Common myeloid progenitor, CD34-positive (primary cell): Measurements from ENCODE around the gene CFAP74.
"Not testable (repeated sequence)": the region's sequence is repeated elsewhere in the genome, so short reads cannot be mapped to it uniquely, and the experiment has no call there.

Source experiments
- CTCF ChIA-PET: fragments of 350-600 bp; sonication (Branson Sonifier 250); formaldehyde crosslinking; loops from one replicate; lab custom pipeline; 2021; ENCODE audit warnings: antibody characterized with exemption; lab: Charles Lee
- POLR2A ChIA-PET: fragments of 350-600 bp; sonication (Branson Sonifier 250); formaldehyde crosslinking; loops from one replicate; lab custom pipeline; 2021; ENCODE audit warnings: antibody characterized with exemption; lab: Charles Lee
- DNase-seq, 3 donors: peaks; one replicate each; pipeline versions ENCODE4 v3.0.0 to v3.0.0-alpha.2; 2013
- H3K27ac ChIP-seq, 2 experiments: 1 replicate in 1 of 2; 2 replicates in 1 of 2; pipeline ENCODE4 v1.7.0; 2013; ENCODE audit warnings: inconsistent platforms in 2 of 2, low read length in 2 of 2, mild to moderate bottlenecking in 2 of 2, low read depth in 1 of 2, moderate library complexity in 1 of 2; ENCODE audit not compliant: severe bottlenecking in 2 of 2, insufficient read depth in 1 of 2, poor library complexity in 1 of 2
- H3K27me3 ChIP-seq, 5 experiments: replicated peaks in 2 of 5; 1 replicate in 3 of 5; 2 replicates in 2 of 5; pipeline versions ENCODE4 v1.6.1 to v1.7.0; 2013; ENCODE audit warnings: low read length in 4 of 5, mild to moderate bottlenecking in 2 of 5, moderate library complexity in 2 of 5, inconsistent platforms in 1 of 5; ENCODE audit not compliant: insufficient read depth in 5 of 5, control insufficient read depth in 4 of 5
- H3K36me3 ChIP-seq, 4 experiments: 1 replicate in 2 of 4; 2 replicates in 2 of 4; pipeline versions ENCODE4 v1.6.1 to v1.7.0; 2013; ENCODE audit warnings: low read length in 3 of 4, control low read depth in 1 of 4, mild to moderate bottlenecking in 1 of 4; ENCODE audit not compliant: control insufficient read depth in 4 of 4, insufficient read depth in 4 of 4
- H3K4me1 ChIP-seq, 4 experiments: 1 replicate in 3 of 4; 2 replicates in 1 of 4; pipeline versions ENCODE4 v1.6.1 to v1.7.1; 2013; ENCODE audit warnings: low read length in 3 of 4, mild to moderate bottlenecking in 3 of 4, control low read depth in 1 of 4, inconsistent platforms in 1 of 4, moderate library complexity in 1 of 4; ENCODE audit not compliant: control insufficient read depth in 4 of 4, insufficient read depth in 4 of 4; ENCODE audit errors: control extremely low read depth in 1 of 4
- H3K4me3 ChIP-seq, 7 experiments: 1 replicate in 4 of 7; 2 replicates in 3 of 7; pipeline versions ENCODE4 v1.5.1 to v1.7.0; 2013; ENCODE audit warnings: mild to moderate bottlenecking in 7 of 7, low read length in 6 of 7, moderate library complexity in 6 of 7, inconsistent platforms in 2 of 7, low read depth in 2 of 7, control low read depth in 1 of 7; ENCODE audit not compliant: insufficient read depth in 4 of 7, control insufficient read depth in 1 of 7; ENCODE audit errors: extremely low read depth in 1 of 7
- H3K9me3 ChIP-seq, 5 experiments: 1 replicate in 4 of 5; 2 replicates in 1 of 5; pipeline versions ENCODE4 v1.6.1 to v1.7.1; 2013; ENCODE audit warnings: low read length in 4 of 5, mild to moderate bottlenecking in 2 of 5, inconsistent platforms in 1 of 5, low read depth in 1 of 5, moderate library complexity in 1 of 5; ENCODE audit not compliant: control insufficient read depth in 4 of 5, insufficient read depth in 2 of 5; ENCODE audit errors: control extremely low read depth in 1 of 5
- WGBS: methylation state at CpG from one replicate; pipeline ENCODE4 v1.1.5; 2013; ENCODE audit not compliant: insufficient coverage; 5-methylcytosine and 5-hydroxymethylcytosine counted together

CFAP74 gene

GRCh38 chr1:1981142-1981500 is 22.5 kb downstream of the CFAP74 start:
- ChIA-PET CTCF (no interaction called here), POLR2A (no interaction called here)
- DNase-seq, result no peak
- 99% methylated on average over 20 of the region's 26 CpGs for WGBS
- Histone ChIP-seq H3K27me3 (peaks cover 0 to 4% (median 0%) of the 10 kb centered on the region in 5 experiments), H3K36me3 (no peaks in the 10 kb centered on the region), H3K4me1 (no peaks in the 10 kb centered on the region), H3K9me3 (peaks cover 0 to 9% (median 0%) of the 10 kb centered on the region in 5 experiments), H3K27ac (no peak overlapping the region), H3K4me3 (no peak overlapping the region)

GRCh38 chr1:1980467-1981141 is 23.0 kb downstream of the CFAP74 start:
- ChIA-PET POLR2A (no interaction called here), CTCF (no interaction called here)
- H3K4me1 ChIP-seq, result no peaks in the 10 kb centered on the region
- H3K4me3 ChIP-seq, result no peak overlapping the region
- no peaks in the 10 kb centered on the region for H3K36me3 ChIP-seq
- H3K9me3 ChIP-seq, result peaks cover 0 to 9% (median 0%) of the 10 kb centered on the region in 5 experiments
- DNase-seq, result no peak
- H3K27me3 ChIP-seq, result peaks cover 0 to 4% (median 0%) of the 10 kb centered on the region in 5 experiments
- WGBS, result 93% methylated on average over 41 of the region's 42 CpGs
- no peak overlapping the region for H3K27ac ChIP-seq

GRCh38 chr1:1979482-1980165 is 24.0 kb downstream of the CFAP74 start:
- Histone ChIP-seq H3K27ac (no peak overlapping the region), H3K9me3 (peaks cover 0 to 9% (median 0%) of the 10 kb centered on the region in 5 experiments), H3K4me1 (no peaks in the 10 kb centered on the region), H3K4me3 (no peak overlapping the region), H3K27me3 (peaks cover 0 to 5% (median 0%) of the 10 kb centered on the region in 5 experiments), H3K36me3 (no peaks in the 10 kb centered on the region)
- POLR2A ChIA-PET, result no interaction called here
- WGBS, result 94% methylated on average over 51 of the region's 61 CpGs
- no peak for DNase-seq
- CTCF ChIA-PET, result interaction anchor here (0.8 kb wide), 1 partner anchor 36 kb away, joined by 3 read pairs; no protein-coding TSS in a partner anchor

- H3K4me3 ChIP-seq, H3K4me1 ChIP-seq, H3K9me3 ChIP-seq, POLR2A ChIA-PET, H3K27ac ChIP-seq, DNase-seq, H3K36me3 ChIP-seq, H3K27me3 ChIP-seq: not testable (repeated sequence)
- WGBS, result 94% methylated on average over 40 of the region's 51 CpGs
- CTCF ChIA-PET, result interaction anchor here (0.8 to 2.2 kb wide), 2 partner anchors 18 to 36 kb away, joined by 3 to 7 read pairs; no protein-coding TSS in a partner anchor
These were observed 24.7 kb downstream of the CFAP74 start for GRCh38 chr1:1978690-1979481.

- H3K4me1 ChIP-seq, result no peaks in the 10 kb centered on the region
- WGBS, result 100% methylated on average over 4 of the region's 11 CpGs
- H3K9me3 ChIP-seq, result peaks cover 0 to 9% (median 0%) of the 10 kb centered on the region in 5 experiments
- no peak overlapping the region for H3K4me3 ChIP-seq
- CTCF ChIA-PET, result interaction anchor here (0.9 to 2.2 kb wide), 2 partner anchors 13 to 17 kb away, joined by 3 to 7 read pairs; no protein-coding TSS in a partner anchor
- DNase-seq, result no peak
- H3K36me3 ChIP-seq, result no peaks in the 10 kb centered on the region
- H3K27ac ChIP-seq, result no peak overlapping the region
- POLR2A ChIA-PET, result no interaction called here
- peaks cover 0 to 9% (median 0%) of the 10 kb centered on the region in 5 experiments for H3K27me3 ChIP-seq
These were observed 25.5 kb downstream of the CFAP74 start for GRCh38 chr1:1978108-1978507.

- no peak for DNase-seq
- ChIA-PET POLR2A (no interaction called here), CTCF (interaction anchor here (1.2 kb wide), 1 partner anchor 23 kb away, joined by 3 read pairs; no protein-coding TSS in a partner anchor)
- no peaks in the 10 kb centered on the region for H3K4me1 ChIP-seq
- WGBS, result 90% methylated on average over 15 of the region's 19 CpGs
- H3K27me3 ChIP-seq, result peaks cover 0 to 13% (median 0%) of the 10 kb centered on the region in 5 experiments
- no peak overlapping the region for H3K27ac ChIP-seq
- peaks cover 0 to 9% (median 0%) of the 10 kb centered on the region in 5 experiments for H3K9me3 ChIP-seq
- no peak overlapping the region for H3K4me3 ChIP-seq
- H3K36me3 ChIP-seq, result no peaks in the 10 kb centered on the region
These were observed 27.6 kb downstream of the CFAP74 start for GRCh38 chr1:1976031-1976430.
